Measurements from ENCODE around the gene EIF6.

- no peak for TF ChIP-seq SREBF1 (IDR thresholded peaks at IDR 0.05; ENCODE audit: borderline replicate concordance, low read depth, low read length)
- TF ChIP-seq SRSF1 (IDR thresholded peaks at IDR 0.05; ENCODE audit: low read depth, low read length): no peak
- no peak for TF ChIP-seq ETV6 (IDR thresholded peaks at IDR 0.05; ENCODE audit: borderline replicate concordance in 1 of 2, low read depth in 2 of 2, low read length in 1 of 2)
- TF ChIP-seq ETV6 (CRISPR knock-in tag; IDR thresholded peaks at IDR 0.05; ENCODE audit: borderline replicate concordance): no peak
Observed at GRCh38 chr20:35295058-35295457, 10.5 kb upstream of the EIF6 start.

Data from K562 (cell line).